GM12878 (cell line): ENCODE measurements around the gene CHAMP1. TPM values are rescaled to one million over a fixed set of nuclear protein-coding genes. Genes with fewer than 3 reads are reported as not detected.

Experiments used
- ATAC-seq: fragments of 200-7000 bp; cut with Tn5 transposase; 3 replicates; pipeline ENCODE4 v1.9.1; 2020; ENCODE audit warnings: mild to moderate bottlenecking, moderate library complexity
- BruUV-seq: library from RNA; stranded (reverse); fragments of 400-500 nt; replicated peaks from 2 replicates; lab custom pipeline; 2021; lab: Mats Ljungman, UMichigan
- CTCF ChIA-PET: fragments of 300-600 bp; sonication (Branson Sonifier 250); formaldehyde crosslinking; extraction: SDS; loops from one replicate; lab custom pipeline; 2021; ENCODE audit warnings: inconsistent platforms; lab: Yijun Ruan, JAX
- POLR2A ChIA-PET: fragments of 350-600 bp; formaldehyde crosslinking; extraction: SDS; loops from one replicate; lab custom pipeline; 2021; ENCODE audit warnings: inconsistent platforms; lab: Charles Lee
- RAD21 ChIA-PET: fragments of 300-600 bp; sonication (Branson Sonifier 250); formaldehyde crosslinking; loops from one replicate; lab custom pipeline; 2023; ENCODE audit warnings: antibody characterized with exemption; ENCODE audit not compliant: unreplicated experiment; lab: Charles Lee
- SMC1A ChIA-PET: fragments of 300-600 bp; sonication (Branson Sonifier 250); formaldehyde crosslinking; loops from one replicate; lab custom pipeline; 2023; ENCODE audit not compliant: unreplicated experiment, uncharacterized antibody; lab: Charles Lee
- DNase-seq: peaks from one replicate; pipeline ENCODE4 v3.0.0-alpha.2; 2011; ENCODE audit warnings: low read depth, low spot score
- FAIRE-seq: peaks from 3 replicates; lab custom pipeline; 2011; peaks lifted over from hg19 to GRCh38; lab: Jason Lieb, UNC
- H2AFZ ChIP-seq: 2 replicates; pipeline ENCODE4 v1.6.0; 2011; ENCODE audit warnings: low read depth, low read length, control low read depth; ENCODE audit not compliant: control insufficient read depth
- H3K27ac ChIP-seq: 2 replicates; pipeline ENCODE4 v1.5.1; 2011; ENCODE audit warnings: control low read depth; ENCODE audit not compliant: control insufficient read depth, insufficient read depth
- H3K27me3 ChIP-seq, 2 experiments: replicated peaks in 1 of 2; 2 replicates each; pipeline versions ENCODE4 v1.6.0 to v1.6.1; 2011; ENCODE audit warnings: low read length in 1 of 2; ENCODE audit not compliant: control insufficient read depth in 2 of 2, insufficient read depth in 2 of 2
- H3K36me3 ChIP-seq, 2 experiments: 2 replicates each; pipeline ENCODE4 v1.5.1; 2011; ENCODE audit warnings: low read length in 1 of 2; ENCODE audit not compliant: control insufficient read depth in 2 of 2, insufficient read depth in 2 of 2
- H3K4me1 ChIP-seq: 2 replicates; pipeline ENCODE4 v1.6.1; 2011; ENCODE audit warnings: mild to moderate bottlenecking, low read length, moderate library complexity, mixed read lengths; ENCODE audit not compliant: control insufficient read depth, insufficient read depth
- H3K4me2 ChIP-seq: 2 replicates; pipeline ENCODE4 v1.6.0; 2011; ENCODE audit warnings: control low read depth; ENCODE audit not compliant: control insufficient read depth, insufficient read depth
- H3K4me3 ChIP-seq: fragments of 200-600 bp; sonication (generic); 2 replicates; pipeline ENCODE4 v1.5.1; 2016
- H3K79me2 ChIP-seq: 2 replicates; pipeline ENCODE4 v1.6.0; 2011; ENCODE audit warnings: low read length; ENCODE audit not compliant: control insufficient read depth, insufficient read depth
- H3K9ac ChIP-seq: 2 replicates; pipeline ENCODE4 v1.8.0; 2011; ENCODE audit warnings: low read length, control low read depth, mixed read lengths; ENCODE audit not compliant: control insufficient read depth, insufficient read depth
- H3K9me3 ChIP-seq: replicated peaks from 3 replicates; pipeline ENCODE4 v1.5.1; 2011; ENCODE audit warnings: mild to moderate bottlenecking, low read length; ENCODE audit not compliant: control insufficient read depth, insufficient read depth
- H4K20me1 ChIP-seq: 2 replicates; pipeline ENCODE4 v1.6.0; 2011; ENCODE audit not compliant: control insufficient read depth, insufficient read depth
- CUX1 ChIP-seq: IDR thresholded peaks from 2 replicates; pipeline ENCODE4 v1.6.1; 2012; ENCODE audit warnings: improper control_type of control experiment, low read depth, low read length; ENCODE audit not compliant: insufficient replicate concordance
- JUNB ChIP-seq: IDR thresholded peaks from 2 replicates; pipeline ENCODE4 v1.6.1; 2016; ENCODE audit warnings: antibody characterized with exemption, mild to moderate bottlenecking
- POU2F2 ChIP-seq: IDR thresholded peaks from 3 replicates; pipeline ENCODE4 v1.6.1; 2011; ENCODE audit warnings: low read depth, mild to moderate bottlenecking, low read length, borderline replicate concordance
- RUNX3 ChIP-seq: IDR thresholded peaks from 2 replicates; pipeline ENCODE4 v1.6.1; 2012; ENCODE audit warnings: low read length, inconsistent platforms
- WGBS: methylation state at CpG from one replicate; pipeline ENCODE4 v1.1.6; 2016; ENCODE audit warnings: low lambda C conversion rate; ENCODE audit not compliant: insufficient replicate concordance, insufficient coverage; ENCODE audit errors: missing lambda C conversion rate; 5-methylcytosine and 5-hydroxymethylcytosine counted together
- in situ Hi-C: fragments of 300-500 bp; cut with MboI; formaldehyde crosslinking; loops from 9 replicates; pipeline ENCODE4 v1.14.3; 2018; ENCODE audit warnings: mixed read lengths
- intact Hi-C: fragments of 100-400 bp; cut with micrococcal nuclease; formaldehyde crosslinking; loops from one replicate; pipeline ENCODE4 v1.14.2; 2022; ENCODE audit not compliant: unreplicated experiment
- polyA plus RNA-seq, 11 experiments: library from polyadenylated mRNA; depleted of rRNA in 4 of 11; unstranded in 6 of 11; stranded (reverse) in 5 of 11; fragments of >200 nt; fragmentation: Nextera tagmentation in 4 of 11; fragmentation: Illumina TruSeq in 1 of 11; extraction: Ambion mirVana in 4 of 11; extraction: Trizol in 1 of 11; gene quantifications; 1 replicate in 1 of 11; 2 replicates in 10 of 11; pipeline versions ENCODE4 v1.2.1 to v1.2.3, GENCODE V29; 2011 to 2016; ENCODE audit warnings: inconsistent platforms in 2 of 11, missing spikeins in 2 of 11, low read depth in 1 of 11
- total RNA-seq, 4 experiments: library from RNA; depleted of rRNA in 3 of 4; stranded (reverse); fragments of >200 nt in 3 of 4; fragmentation: Illumina TruSeq in 1 of 4; extraction: Trizol in 1 of 4; gene quantifications; 2 replicates each; pipeline versions ENCODE4 v1.2.1 to v1.2.3, GENCODE V29; 2013 to 2021
- TF ChIP-seq, protein P1 (sequence below): IDR thresholded peaks from 2 replicates; pipeline ENCODE4 v1.6.1; 2012; ENCODE audit warnings: low read depth, low read length, improper control_type of control experiment

Gene CHAMP1
- total and polyA plus RNA-seq, 10 of the 15 experiments (the other 5 are each of a cell fraction or from before 2014, with no cell fraction given), result 1.1 to 54.8 (median 23.9) TPM

DNA sequence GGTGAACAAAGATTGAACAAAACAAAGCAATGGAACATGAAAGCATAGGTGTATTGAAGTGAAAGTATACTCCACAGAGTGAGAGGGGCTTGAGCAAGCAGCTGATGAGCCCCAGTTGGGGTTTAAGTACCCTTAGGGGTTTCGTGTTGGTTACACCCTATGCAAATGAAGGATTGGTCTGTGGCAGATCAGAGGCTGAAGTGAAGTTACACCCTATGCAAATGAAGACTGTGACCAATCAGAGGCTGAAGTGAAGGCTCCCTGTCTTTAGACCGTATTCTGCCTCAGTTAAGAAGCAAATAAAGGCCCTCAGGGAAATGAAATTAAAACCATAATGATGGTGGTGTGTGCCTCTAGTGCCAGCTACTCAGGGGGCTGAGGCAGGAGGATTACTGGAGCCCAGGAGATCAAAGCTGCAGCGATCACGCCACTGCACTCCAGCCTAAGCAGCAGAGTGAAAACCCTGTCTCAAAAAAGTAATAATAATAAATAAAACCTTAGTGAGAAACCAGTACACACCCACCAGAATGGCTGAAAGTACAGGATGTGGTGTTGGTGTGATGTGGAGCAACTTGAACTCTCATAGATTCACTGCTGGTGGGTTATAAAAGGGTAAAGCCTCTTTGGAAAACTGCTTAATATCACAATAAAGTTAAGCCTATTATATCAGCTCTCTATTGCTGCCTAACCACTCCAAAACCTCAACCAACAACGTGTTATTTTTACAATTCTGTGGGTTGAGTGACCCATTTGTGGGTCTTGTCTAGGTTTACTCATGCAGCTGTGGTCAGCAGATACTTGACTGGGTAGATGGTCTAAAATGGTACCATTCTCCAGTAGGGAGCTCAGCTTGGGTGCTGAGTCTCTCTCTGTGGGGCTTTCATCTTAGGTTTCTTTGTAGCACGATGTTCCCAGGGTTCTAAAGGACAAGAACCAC lies 45.7 kb upstream of the CHAMP1 start:
- Histone ChIP-seq H3K4me1 (peaks cover 7% of the 10 kb centered on the region; the same call in 1 of the 2 replicates), H2AFZ (no peak overlapping the region), H3K79me2 (no peaks in the 10 kb centered on the region), H3K27me3 (no peaks in the 10 kb centered on the region), H3K27ac (no peak overlapping the region), H3K36me3 (peaks cover 6 to 18% of the 10 kb centered on the region in 2 experiments; a peak in 3 of 4 replicates), H4K20me1 (no peaks in the 10 kb centered on the region), H3K4me2 (no peak overlapping the region), H3K9ac (no peak overlapping the region), H3K4me3 (no peak overlapping the region), H3K9me3 (peaks cover 7% of the 10 kb centered on the region; the same call in 2 of the 3 replicates)
- ChIA-PET POLR2A (interaction anchor here (1.3 kb wide), 1 partner anchor 11 kb away, joined by 4 read pairs; no protein-coding TSS in a partner anchor), RAD21 (no interaction called here), SMC1A (no interaction called here), CTCF (no interaction called here)
- 40% methylated on average over 6 of the region's 6 CpGs for WGBS
- no TSS peak for BruUV-seq
- DNase-seq (no peak), ATAC-seq (peak; percentile 66), FAIRE-seq (no peak)
- TF ChIP-seq RUNX3 (peak; percentile 41), JUNB (no peak), CUX1 (no peak), POU2F2 (0 out of 3 replicates have a peak, but pooled peaks have one; percentile 56)
- TF ChIP-seq, protein P1, sequence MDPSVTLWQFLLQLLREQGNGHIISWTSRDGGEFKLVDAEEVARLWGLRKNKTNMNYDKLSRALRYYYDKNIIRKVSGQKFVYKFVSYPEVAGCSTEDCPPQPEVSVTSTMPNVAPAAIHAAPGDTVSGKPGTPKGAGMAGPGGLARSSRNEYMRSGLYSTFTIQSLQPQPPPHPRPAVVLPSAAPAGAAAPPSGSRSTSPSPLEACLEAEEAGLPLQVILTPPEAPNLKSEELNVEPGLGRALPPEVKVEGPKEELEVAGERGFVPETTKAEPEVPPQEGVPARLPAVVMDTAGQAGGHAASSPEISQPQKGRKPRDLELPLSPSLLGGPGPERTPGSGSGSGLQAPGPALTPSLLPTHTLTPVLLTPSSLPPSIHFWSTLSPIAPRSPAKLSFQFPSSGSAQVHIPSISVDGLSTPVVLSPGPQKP, result no peak
- in situ Hi-C loops, result no loop called here
- intact Hi-C loops, result no loop called here
